Measurements from ENCODE around the gene CUEDC1. TPM values are rescaled to one million over a fixed set of nuclear protein-coding genes. Genes with fewer than 3 reads are reported as not detected.

The CUEDC1 gene
- total and polyA plus RNA-seq, 2 experiments from 2014 or later = 11.1 to 13.6 TPM

DNA sequence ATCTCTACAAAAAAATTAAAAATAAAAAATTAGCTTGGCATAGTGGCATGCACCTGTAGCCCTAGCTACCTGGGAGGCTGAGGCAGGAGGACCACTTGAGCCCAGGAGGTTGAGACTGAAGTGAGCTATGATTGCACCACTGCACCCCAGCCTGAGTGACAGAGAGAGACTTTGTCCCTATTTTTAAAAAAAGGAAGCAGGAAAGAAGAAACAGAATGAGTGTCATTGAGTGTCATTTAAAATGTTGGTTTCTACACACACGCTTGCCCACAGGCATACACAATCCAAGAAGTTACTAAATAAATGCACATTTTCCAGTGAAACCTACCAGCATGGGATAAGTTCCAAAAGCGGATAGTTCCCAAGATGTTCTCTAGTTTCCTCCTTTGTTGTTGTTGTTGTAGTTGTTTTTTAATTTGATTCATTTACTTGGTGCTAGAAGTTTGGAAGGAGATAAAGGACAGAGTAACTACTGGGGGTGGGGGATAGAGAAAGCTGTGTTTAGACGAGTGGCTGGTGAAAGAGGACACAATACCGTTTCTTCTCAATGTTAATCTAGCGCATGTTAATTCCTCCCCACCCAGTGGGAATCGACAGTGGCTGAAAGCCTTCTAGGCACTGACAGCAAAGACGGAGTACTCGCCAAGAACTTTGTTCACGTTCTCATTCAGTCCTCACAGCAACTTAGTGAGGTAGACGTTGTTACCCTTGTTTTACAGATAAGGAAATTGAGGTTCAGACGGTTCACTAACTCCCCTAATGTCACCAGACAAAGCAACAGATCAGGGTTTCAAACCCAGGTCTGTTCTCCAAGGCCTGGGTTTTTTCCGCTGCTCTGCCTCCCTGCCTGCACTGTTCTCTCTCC lies 122.7 kb downstream of the CUEDC1 start:
- H4K20me1 ChIP-seq (ENCODE audit: insufficient read depth) = no peaks in the 10 kb centered on the region
- in situ Hi-C loops (cut with MboI) = loop anchor here (10.0 kb wide), 1 partner anchor 58 kb away; no protein-coding TSS in a partner anchor
- H3K4me2 ChIP-seq (ENCODE audit: unreplicated experiment) = peak overlapping the region; percentile 91
- peak overlapping the region; percentile 78 for H3K4me3 ChIP-seq
- H3K27ac ChIP-seq = 0 out of 2 replicates have a peak overlapping the region, but pooled peaks have one; percentile 5
- H2AFZ ChIP-seq = peak overlapping the region; percentile 81
- peaks cover 9% of the 10 kb centered on the region for H3K4me1 ChIP-seq (ENCODE audit: insufficient read depth)
- H3K9ac ChIP-seq = peak overlapping the region; percentile 48
- no peaks in the 10 kb centered on the region for H3K36me3 ChIP-seq (ENCODE audit: low read depth)
- no peaks in the 10 kb centered on the region for H3K27me3 ChIP-seq (replicated peaks; ENCODE audit: insufficient read depth)
- 11 to 20% methylated on average over 12 of the region's 12 CpGs for WGBS, 2 experiments (ENCODE audit: low coverage in 1 of 2, low lambda C conversion rate in 2 of 2, missing lambda C conversion rate in 2 of 2)
- no peaks in the 10 kb centered on the region for H3K9me3 ChIP-seq (ENCODE audit: low read depth)
- no peaks in the 10 kb centered on the region for H3K79me2 ChIP-seq (ENCODE audit: insufficient read depth)
- H3K9me2 ChIP-seq (ENCODE audit: insufficient read depth) = no peaks in the 10 kb centered on the region
- TF ChIP-seq EZH2 (IDR thresholded peaks at IDR 0.05; ENCODE audit: insufficient read depth, poor library complexity, severe bottlenecking) = no peak
- TF ChIP-seq EZH2phosphoT487 (IDR thresholded peaks at IDR 0.05; ENCODE audit: insufficient read depth, low read depth) = no peak
- DNase-seq = no peak
- peaks cover 31% of the 10 kb centered on the region for H3F3A ChIP-seq (ENCODE audit: insufficient read depth)

DNA sequence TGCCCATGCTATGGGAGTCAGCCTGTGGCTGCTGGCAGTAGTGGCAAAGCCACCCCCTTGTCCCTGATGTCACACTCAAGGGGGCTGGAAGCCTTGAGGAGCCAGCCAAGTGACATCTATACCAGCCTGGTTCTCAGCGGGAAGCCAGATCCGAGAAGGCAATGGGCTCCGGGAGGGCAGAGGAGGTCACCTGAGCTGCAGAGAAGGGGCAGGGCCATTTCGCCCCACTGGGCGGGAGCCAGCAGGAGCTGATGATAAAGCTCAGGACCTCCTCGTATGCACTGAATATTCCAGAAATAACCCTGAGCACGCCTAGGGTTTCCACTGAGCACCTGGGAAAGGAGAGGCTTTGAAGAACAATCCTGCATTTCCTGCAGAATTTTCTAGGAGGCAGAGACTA lies 124.3 kb downstream of the CUEDC1 start:
- peaks cover 31% of the 10 kb centered on the region for H3F3A ChIP-seq (ENCODE audit: insufficient read depth)
- WGBS, 2 experiments (ENCODE audit: low coverage in 1 of 2, low lambda C conversion rate in 2 of 2, missing lambda C conversion rate in 2 of 2) = 82 to 84% methylated on average over 6 to 7 of the region's 7 CpGs

DNA sequence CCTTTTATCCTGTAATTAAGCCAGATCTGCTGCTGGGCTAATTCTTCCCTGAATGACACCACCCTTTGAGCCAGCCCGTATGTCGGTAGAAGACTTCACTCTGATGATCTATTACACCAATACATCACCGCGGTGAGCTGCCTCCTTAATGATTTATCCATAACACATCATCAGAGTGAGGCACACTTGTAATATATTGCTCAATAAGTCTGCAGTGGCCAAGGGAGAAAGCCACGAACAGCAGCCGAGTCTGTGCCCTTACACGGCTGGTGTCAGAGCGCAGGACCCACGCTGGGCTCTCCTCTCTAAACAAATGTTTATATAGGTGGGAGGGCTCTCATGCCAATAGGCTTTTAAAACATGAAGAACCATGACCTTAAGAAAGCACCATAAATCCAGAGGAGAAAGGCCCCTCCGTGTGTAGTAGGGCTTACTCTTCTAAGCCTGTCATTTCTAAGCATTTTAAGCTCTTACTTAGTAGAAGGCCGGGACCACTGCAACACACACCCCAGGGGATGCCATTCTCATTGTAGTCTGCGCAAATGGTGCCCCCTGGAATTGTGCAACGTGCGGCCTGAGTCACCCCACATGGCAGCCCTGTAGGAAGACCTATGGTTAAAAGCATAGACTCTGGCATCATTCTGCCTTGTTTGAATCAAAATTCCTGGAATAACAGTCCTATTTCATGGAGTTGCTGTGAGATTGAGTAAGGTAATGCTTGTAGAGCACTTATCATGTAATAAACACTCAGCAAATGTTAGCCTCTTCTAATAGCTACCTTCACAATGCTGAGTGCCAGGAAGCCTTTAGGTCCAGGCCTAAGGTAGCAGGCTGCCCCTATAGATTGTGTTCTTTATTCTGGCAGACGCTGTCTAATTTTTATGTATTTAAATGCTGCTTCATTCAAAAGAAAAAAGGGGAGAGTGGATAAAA lies 131.5 kb downstream of the CUEDC1 start:
- Histone ChIP-seq H2AFZ (no peak overlapping the region), H3K9me3 (ENCODE audit: low read depth) (no peaks in the 10 kb centered on the region), H3K4me3 (no peak overlapping the region), H3K4me1 (ENCODE audit: insufficient read depth) (peaks cover 12% of the 10 kb centered on the region; the same call in 1 of the 2 replicates), H3K36me3 (ENCODE audit: low read depth) (no peaks in the 10 kb centered on the region), H3K27me3 (replicated peaks; ENCODE audit: insufficient read depth) (peaks cover 14% of the 10 kb centered on the region), H4K20me1 (ENCODE audit: insufficient read depth) (no peaks in the 10 kb centered on the region), H3K27ac (no peak overlapping the region), H3F3A (ENCODE audit: insufficient read depth) (0 out of 2 replicates have a peak, but pooled peaks cover 5% of the 10 kb centered on the region), H3K79me2 (ENCODE audit: insufficient read depth) (no peaks in the 10 kb centered on the region), H3K4me2 (ENCODE audit: unreplicated experiment) (peak overlapping the region; percentile 21), H3K9ac (no peak overlapping the region), H3K9me2 (ENCODE audit: insufficient read depth) (no peaks in the 10 kb centered on the region)
- WGBS, 2 experiments (ENCODE audit: low coverage in 1 of 2, low lambda C conversion rate in 2 of 2, missing lambda C conversion rate in 2 of 2) = 57% methylated on average over 15 of the region's 15 CpGs
- DNase-seq = peak; percentile 58
- no peak for TF ChIP-seq EZH2 (IDR thresholded peaks at IDR 0.05; ENCODE audit: insufficient read depth, poor library complexity, severe bottlenecking)
- TF ChIP-seq EZH2phosphoT487 (IDR thresholded peaks at IDR 0.05; ENCODE audit: insufficient read depth, low read depth) = no peak
- in situ Hi-C loops (cut with MboI) = loop anchor here (10.0 kb wide), 1 partner anchor 689 kb away; no protein-coding TSS in a partner anchor

More for the DNA sequence above, 124.3 kb downstream of the CUEDC1 start:
- TF ChIP-seq EZH2 (IDR thresholded peaks at IDR 0.05; ENCODE audit: insufficient read depth, poor library complexity, severe bottlenecking) (no peak), EZH2phosphoT487 (IDR thresholded peaks at IDR 0.05; ENCODE audit: insufficient read depth, low read depth) (no peak)
- Histone ChIP-seq H3K4me1 (ENCODE audit: insufficient read depth) (peaks cover 9% of the 10 kb centered on the region), H3K9me3 (ENCODE audit: low read depth) (no peaks in the 10 kb centered on the region), H3K27ac (no peak overlapping the region), H3K4me3 (no peak overlapping the region), H2AFZ (no peak overlapping the region), H3K79me2 (ENCODE audit: insufficient read depth) (no peaks in the 10 kb centered on the region), H3K9me2 (ENCODE audit: insufficient read depth) (no peaks in the 10 kb centered on the region), H3K27me3 (replicated peaks; ENCODE audit: insufficient read depth) (no peaks in the 10 kb centered on the region), H4K20me1 (ENCODE audit: insufficient read depth) (no peaks in the 10 kb centered on the region), H3K36me3 (ENCODE audit: low read depth) (no peaks in the 10 kb centered on the region), H3K9ac (no peak overlapping the region), H3K4me2 (ENCODE audit: unreplicated experiment) (no peak overlapping the region)
- in situ Hi-C loops (cut with MboI) = loop anchor here (10.0 kb wide), 1 partner anchor 56 kb away; no protein-coding TSS in a partner anchor
- no peak for DNase-seq

DNA sequence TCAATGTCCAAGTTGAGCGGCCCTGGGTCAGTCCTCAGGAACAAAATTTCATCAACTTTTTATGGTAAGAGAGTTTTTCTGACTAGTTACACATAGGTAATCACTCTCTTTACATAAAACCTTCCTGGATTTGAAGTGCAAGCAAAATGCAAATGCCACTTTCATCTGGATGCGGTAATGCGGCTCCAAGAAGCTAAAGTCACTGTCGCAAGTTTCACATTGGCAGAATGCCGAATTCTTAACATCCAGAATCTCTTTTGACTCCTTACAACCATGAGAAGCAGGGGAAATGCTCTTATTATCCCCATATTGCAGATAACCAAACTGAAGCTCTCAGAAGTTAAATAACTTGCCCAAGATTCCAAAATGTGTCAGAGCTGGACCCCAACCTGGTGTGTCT lies 135.3 kb downstream of the CUEDC1 start:
- no peak for DNase-seq
- Histone ChIP-seq H3K9me3 (ENCODE audit: low read depth) (no peaks in the 10 kb centered on the region), H3K9ac (no peak overlapping the region), H4K20me1 (ENCODE audit: insufficient read depth) (no peaks in the 10 kb centered on the region), H3K27me3 (replicated peaks; ENCODE audit: insufficient read depth) (peaks cover 42% of the 10 kb centered on the region), H3K9me2 (ENCODE audit: insufficient read depth) (no peaks in the 10 kb centered on the region), H3K79me2 (ENCODE audit: insufficient read depth) (no peaks in the 10 kb centered on the region), H3K4me1 (ENCODE audit: insufficient read depth) (peaks cover 12% of the 10 kb centered on the region; the same call in 1 of the 2 replicates), H3K27ac (no peak overlapping the region), H3K4me3 (no peak overlapping the region), H3K36me3 (ENCODE audit: low read depth) (no peaks in the 10 kb centered on the region), H2AFZ (no peak overlapping the region), H3F3A (ENCODE audit: insufficient read depth) (0 out of 2 replicates have a peak, but pooled peaks cover 5% of the 10 kb centered on the region), H3K4me2 (ENCODE audit: unreplicated experiment) (no peak overlapping the region)
- WGBS, 2 experiments (ENCODE audit: low coverage in 1 of 2, low lambda C conversion rate in 2 of 2, missing lambda C conversion rate in 2 of 2) = 56 to 59% methylated on average over 5 of the region's 5 CpGs
- in situ Hi-C loops (cut with MboI) = loop anchor here (10.0 kb wide), 1 partner anchor 685 kb away; no protein-coding TSS in a partner anchor
- TF ChIP-seq EZH2phosphoT487 (IDR thresholded peaks at IDR 0.05; ENCODE audit: insufficient read depth, low read depth) (no peak), EZH2 (IDR thresholded peaks at IDR 0.05; ENCODE audit: insufficient read depth, poor library complexity, severe bottlenecking) (no peak)
